GM06990 (cell line): Measurements from ENCODE around the gene RBM17.
A peak's percentile ranks its signal among the peaks of the same experiment; 100 is the strongest.
"Not testable (repeated sequence)": the region's sequence is repeated elsewhere in the genome, so short reads cannot be mapped to it uniquely, and the experiment has no call there.

Experiments used
- DNase-seq: peaks from one replicate; pipeline ENCODE4 v3.0.0-alpha.2; 2011; ENCODE audit not compliant: insufficient read length; ENCODE audit errors: extremely low read depth
- H3K27me3 ChIP-seq: replicated peaks from 2 replicates; pipeline ENCODE4 v1.6.0; 2011; ENCODE audit warnings: low read length; ENCODE audit not compliant: control insufficient read depth, insufficient read depth
- H3K36me3 ChIP-seq: 2 replicates; pipeline ENCODE4 v1.5.1; 2011; ENCODE audit warnings: low read length; ENCODE audit not compliant: control insufficient read depth, insufficient read depth
- H3K4me3 ChIP-seq: replicated peaks from 2 replicates; pipeline ENCODE4 v1.5.1; 2011; ENCODE audit warnings: low read depth, mild to moderate bottlenecking, control low read depth, low read length
- CTCF ChIP-seq: IDR thresholded peaks from 2 replicates; pipeline ENCODE4 v1.5.1; 2011; ENCODE audit warnings: low read length, control low read depth, mild to moderate bottlenecking, inconsistent platforms; ENCODE audit not compliant: insufficient read depth, poor library complexity, severe bottlenecking

Gene RBM17

DNA sequence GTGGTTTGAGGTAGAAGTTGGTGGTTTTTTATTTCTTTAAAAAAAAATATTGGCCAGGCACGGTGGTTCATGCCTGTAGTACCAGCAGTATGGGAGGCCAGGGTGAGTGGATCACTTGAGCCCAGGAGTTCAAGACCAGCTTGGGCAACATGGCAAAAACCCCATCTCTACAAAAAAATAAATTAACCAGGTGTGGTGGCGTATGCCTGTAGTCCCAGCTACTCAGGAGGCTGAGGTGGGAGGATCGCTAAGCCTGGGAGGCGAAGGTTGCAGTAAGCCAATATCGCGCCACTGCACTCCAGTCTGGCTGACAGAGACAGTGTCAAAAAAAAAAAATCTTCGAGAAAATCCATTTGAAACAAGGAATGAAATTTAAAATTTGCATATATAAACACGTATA is 27.8 kb upstream of the RBM17 start:
- TF ChIP-seq CTCF: no peak
- DNase-seq: no peak
- Histone ChIP-seq H3K4me3 (peak overlapping the region; percentile 41), H3K27me3 (no peaks in the 10 kb centered on the region), H3K36me3 (no peaks in the 10 kb centered on the region)

- H3K27me3 ChIP-seq: no peaks in the 10 kb centered on the region
- H3K4me3 ChIP-seq: peak within 1 kb of the TSS; percentile 41
- no peak for DNase-seq
- no peak for TF ChIP-seq CTCF
- no peaks in the 10 kb centered on the region for H3K36me3 ChIP-seq
These were observed 26.6 kb upstream of the RBM17 start, which contains the start of gene IL2RA for GRCh38 chr10:6062101-6062771. Gene IL2RA, minus strand, starts transcription at chr10:6062367. Its CDS starts 216 bp downstream, at chr10:6062151.

- no peak for TF ChIP-seq CTCF
- Histone ChIP-seq H3K4me3 (no peak overlapping the region), H3K36me3 (no peaks in the 10 kb centered on the region), H3K27me3 (no peaks in the 10 kb centered on the region)
- DNase-seq: no peak
These were observed 24.7 kb upstream of the RBM17 start for GRCh38 chr10:6064119-6064518.

GRCh38 chr10:6064726-6065125 is 24.1 kb upstream of the RBM17 start:
- H3K36me3 ChIP-seq, H3K27me3 ChIP-seq, DNase-seq, H3K4me3 ChIP-seq: not testable (repeated sequence)

DNA sequence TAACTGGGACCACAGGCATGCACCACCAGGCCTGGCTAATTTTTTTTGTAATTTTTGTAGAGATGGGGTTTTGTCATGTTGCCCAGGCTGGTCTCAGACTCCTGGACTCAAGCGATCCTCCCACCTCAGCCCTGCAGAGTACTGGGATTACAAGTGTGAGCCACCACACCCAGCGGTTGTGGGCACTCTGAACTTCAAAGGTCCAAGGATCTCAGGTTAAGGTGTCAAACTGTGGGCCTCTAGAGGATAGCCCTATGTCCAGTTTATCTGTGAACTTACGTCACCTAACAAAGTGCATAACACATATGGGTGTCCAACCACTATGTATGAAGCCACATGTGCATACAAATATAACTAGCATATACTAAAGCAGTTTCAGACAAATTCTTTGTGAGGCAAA is 23.4 kb upstream of the RBM17 start:
- no peak overlapping the region for H3K4me3 ChIP-seq
- no peak for DNase-seq

GRCh38 chr10:6065835-6066234 is 23.0 kb upstream of the RBM17 start:
- H3K27me3 ChIP-seq: no peaks in the 10 kb centered on the region
- no peaks in the 10 kb centered on the region for H3K36me3 ChIP-seq
- DNase-seq: no peak
- no peak for TF ChIP-seq CTCF
- no peak overlapping the region for H3K4me3 ChIP-seq

More for the DNA sequence above, 23.4 kb upstream of the RBM17 start:
- no peaks in the 10 kb centered on the region for H3K36me3 ChIP-seq
- no peak for TF ChIP-seq CTCF
- H3K27me3 ChIP-seq: no peaks in the 10 kb centered on the region
